Subcutaneous abdominal adipose tissue (tissue), 5 donors: ENCODE data around the gene EGLN1.

ENCODE experiments used
- H3K27ac ChIP-seq: one replicate; pipeline ENCODE4 v1.7.0; 2013; ENCODE audit warnings: low read depth, mild to moderate bottlenecking, inconsistent platforms, low read length, moderate library complexity
- H3K27me3 ChIP-seq, 5 donors: one replicate each; pipeline ENCODE4 v1.7.0; 2013; ENCODE audit warnings: low read length in 5 of 5, inconsistent platforms in 1 of 5; ENCODE audit not compliant: control insufficient read depth in 5 of 5, insufficient read depth in 4 of 5
- H3K36me3 ChIP-seq, 5 donors: one replicate each; pipeline ENCODE4 v1.7.0; 2013; ENCODE audit warnings: low read length in 5 of 5; ENCODE audit not compliant: control insufficient read depth in 5 of 5, insufficient read depth in 5 of 5
- H3K4me1 ChIP-seq, 5 donors: one replicate each; pipeline ENCODE4 v1.7.0; 2013; ENCODE audit warnings: low read length in 5 of 5, mild to moderate bottlenecking in 3 of 5, moderate library complexity in 1 of 5; ENCODE audit not compliant: control insufficient read depth in 5 of 5, insufficient read depth in 5 of 5
- H3K4me3 ChIP-seq, 5 donors: one replicate each; pipeline ENCODE4 v1.7.0; 2013; ENCODE audit warnings: low read length in 5 of 5, low read depth in 1 of 5
- H3K9ac ChIP-seq, 5 donors: one replicate each; pipeline ENCODE4 v1.7.0; 2013; ENCODE audit warnings: low read length in 5 of 5, mild to moderate bottlenecking in 4 of 5, moderate library complexity in 3 of 5
- H3K9me3 ChIP-seq, 5 donors: one replicate each; pipeline ENCODE4 v1.7.0; 2013; ENCODE audit warnings: low read length in 5 of 5; ENCODE audit not compliant: control insufficient read depth in 5 of 5
- donor health status: healthy.
- donor health status: healthy.
- donor health status: healthy.
- donor health status: healthy.
- donor health status: healthy.

Gene EGLN1

GRCh38 chr1:231322880-231323530, 99.1 kb downstream of the EGLN1 start:
- no peak overlapping the region for H3K4me3 ChIP-seq
- H3K9ac ChIP-seq = no peak overlapping the region
- H3K9me3 ChIP-seq = no peaks in the 10 kb centered on the region
- H3K27me3 ChIP-seq = peaks cover 0 to 4% (median 0%) of the 10 kb centered on the region in 5 donors
- H3K36me3 ChIP-seq = no peaks in the 10 kb centered on the region
- no peaks in the 10 kb centered on the region for H3K4me1 ChIP-seq
- no peak overlapping the region for H3K27ac ChIP-seq

DNA sequence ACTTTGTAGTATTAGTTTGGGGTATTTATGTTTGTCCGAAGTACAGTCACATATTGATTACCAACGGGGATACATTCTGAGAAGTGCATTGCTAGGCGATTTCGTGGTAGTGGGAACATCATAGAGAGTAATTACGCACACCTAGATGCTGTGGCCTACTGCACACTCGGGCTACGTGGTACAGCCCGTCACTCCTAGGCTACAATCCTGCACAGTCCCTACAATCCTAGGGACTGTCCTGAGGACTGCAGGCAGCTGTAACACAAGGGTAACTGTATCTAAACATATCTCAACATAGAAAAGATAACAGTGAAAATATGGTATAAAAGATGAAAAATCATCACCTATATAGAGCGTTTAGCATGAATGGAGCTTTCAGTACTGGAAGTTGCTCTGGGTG, 103.0 kb downstream of the EGLN1 start:
- Histone ChIP-seq H3K9me3 (no peaks in the 10 kb centered on the region), H3K36me3 (no peaks in the 10 kb centered on the region), H3K27ac (no peak overlapping the region), H3K4me3 (no peak overlapping the region), H3K27me3 (peaks cover 0 to 4% (median 0%) of the 10 kb centered on the region in 5 donors), H3K4me1 (no peaks in the 10 kb centered on the region), H3K9ac (no peak overlapping the region)

- H3K9ac ChIP-seq = no peak overlapping the region
- no peaks in the 10 kb centered on the region for H3K36me3 ChIP-seq
- no peaks in the 10 kb centered on the region for H3K4me1 ChIP-seq
- H3K27me3 ChIP-seq = peaks cover 0 to 4% (median 0%) of the 10 kb centered on the region in 5 donors
- no peak overlapping the region for H3K27ac ChIP-seq
- no peaks in the 10 kb centered on the region for H3K9me3 ChIP-seq
- H3K4me3 ChIP-seq = no peak overlapping the region
These were observed 103.5 kb downstream of the EGLN1 start for GRCh38 chr1:231318568-231318967.

- Histone ChIP-seq H3K9ac (no peak overlapping the region), H3K4me3 (no peak overlapping the region), H3K36me3 (no peaks in the 10 kb centered on the region), H3K27ac (no peak overlapping the region), H3K27me3 (peaks cover 0 to under 1% (median 0%) of the 10 kb centered on the region in 5 donors), H3K9me3 (no peaks in the 10 kb centered on the region), H3K4me1 (no peaks in the 10 kb centered on the region)
These were observed 104.1 kb downstream of the EGLN1 start for GRCh38 chr1:231318015-231318355.

- Histone ChIP-seq H3K36me3 (no peaks in the 10 kb centered on the region), H3K9me3 (no peaks in the 10 kb centered on the region), H3K9ac (no peak overlapping the region), H3K27me3 (no peaks in the 10 kb centered on the region), H3K4me1 (no peaks in the 10 kb centered on the region), H3K27ac (no peak overlapping the region), H3K4me3 (no peak overlapping the region)
These were observed 104.6 kb downstream of the EGLN1 start for GRCh38 chr1:231317306-231318014.

- Histone ChIP-seq H3K9me3 (no peaks in the 10 kb centered on the region), H3K27ac (no peak overlapping the region), H3K4me1 (peaks cover 0 to 3% (median 0%) of the 10 kb centered on the region in 5 donors), H3K4me3 (no peak overlapping the region), H3K9ac (no peak overlapping the region), H3K36me3 (no peaks in the 10 kb centered on the region), H3K27me3 (no peaks in the 10 kb centered on the region)
These were observed 106.2 kb downstream of the EGLN1 start for GRCh38 chr1:231315887-231316286.
